GM18511 (cell line): ENCODE data around the gene MYH8.

ENCODE experiments used
- ATAC-seq: cut with Tn5 transposase; IDR thresholded peaks from one replicate; pipeline ENCODE4 v1.9.1; 2021; ENCODE audit warnings: mild to moderate bottlenecking, moderate library complexity; ENCODE audit not compliant: unreplicated experiment

The MYH8 gene

DNA sequence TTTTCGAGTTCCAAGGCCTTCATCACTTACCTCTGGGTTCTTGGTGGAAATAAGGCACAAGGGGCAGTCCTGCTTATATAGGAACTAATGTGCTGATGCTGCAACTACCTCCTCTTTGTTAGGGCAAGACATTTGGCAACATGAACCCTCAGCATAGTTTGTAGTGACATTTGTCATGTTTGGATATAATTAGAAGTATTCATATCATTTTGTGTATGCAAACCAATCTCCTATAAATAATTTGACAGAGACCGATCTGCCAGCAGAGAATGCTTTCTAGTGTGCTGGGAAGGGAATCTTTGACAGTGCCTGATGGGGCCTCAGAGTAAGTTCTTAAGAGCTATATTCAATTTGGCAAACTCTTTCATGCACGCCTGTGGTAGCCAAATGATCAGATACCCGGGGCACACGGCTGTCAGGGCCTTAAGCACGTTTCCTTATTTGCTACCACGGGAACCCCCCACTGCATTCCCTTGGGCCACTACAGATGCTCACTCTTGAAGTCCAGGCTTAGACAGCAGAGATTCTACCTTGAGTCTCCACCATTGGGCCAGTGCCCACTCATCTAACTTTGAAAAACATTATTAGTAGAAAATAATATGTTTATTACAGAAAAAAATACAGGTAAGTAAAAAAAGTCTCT is at the start of gene MYH8:
Gene MYH8, minus strand, starts transcription at position 51 of the 643 bp plus-strand sequence. CDS start 1,723 bp downstream, outside the sequence.
- no peak for ATAC-seq

DNA sequence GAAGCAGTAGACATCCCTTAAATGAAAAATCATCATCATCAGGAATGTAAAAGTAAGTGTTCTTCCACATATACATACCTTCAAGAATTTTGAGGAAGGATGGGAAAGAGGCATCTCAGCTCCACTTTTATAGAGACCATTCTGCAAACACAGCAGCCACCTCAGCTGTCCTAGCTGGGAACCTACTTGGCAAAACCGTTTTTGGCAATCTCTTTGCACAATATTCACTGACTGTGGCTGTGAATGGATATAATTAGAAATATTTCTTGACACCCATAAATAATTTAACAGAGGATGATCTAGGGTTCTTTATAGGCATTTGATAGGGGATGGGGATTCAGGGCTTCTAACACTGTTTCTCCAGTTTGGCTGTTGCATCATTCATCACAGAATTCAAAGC is 47.7 kb upstream of the MYH8 start, which contains the start of gene MYH4:
Gene MYH4, minus strand, starts transcription at position 101 of the 400 bp plus-strand sequence. CDS start 2,814 bp downstream, outside the sequence.
- no peak for ATAC-seq

DNA sequence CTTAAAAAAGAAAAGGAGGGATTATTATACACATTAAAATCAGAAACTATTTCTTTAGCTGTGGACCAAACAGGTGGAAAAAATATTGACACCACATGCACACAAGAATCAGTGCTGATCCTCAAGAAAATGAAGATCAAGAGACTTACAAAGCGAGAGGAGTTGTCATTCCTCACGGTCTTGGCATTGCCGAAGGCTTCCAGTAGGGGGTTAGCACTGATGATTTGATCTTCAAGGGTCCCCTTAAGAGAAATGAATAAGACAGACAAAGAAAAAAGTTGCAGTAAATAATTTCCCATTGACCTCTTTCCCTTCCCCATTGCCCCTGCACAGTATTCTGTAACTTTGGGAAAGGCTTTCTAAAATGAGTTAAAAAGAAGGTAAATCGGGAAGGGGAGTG is 41.7 kb upstream of the MYH8 start:
- ATAC-seq = no peak

DNA sequence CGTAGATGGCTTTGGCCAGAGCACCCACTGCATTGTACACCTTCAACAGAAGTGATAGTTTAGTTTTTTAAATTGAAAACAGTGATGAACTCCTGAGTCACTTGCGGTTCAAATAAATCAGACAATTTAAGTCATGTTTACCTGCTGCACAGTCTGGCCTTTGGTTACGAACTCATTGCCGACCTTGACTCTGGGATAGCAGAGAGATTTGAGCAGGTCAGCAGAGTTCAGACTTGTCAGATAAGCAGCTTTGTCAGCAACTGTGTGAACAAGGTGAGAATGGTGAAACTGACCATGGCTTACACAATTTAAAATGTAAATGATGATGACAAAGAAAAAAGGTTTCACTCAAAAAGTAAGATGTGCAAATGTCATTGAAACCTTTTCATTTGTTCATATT is 38.3 kb upstream of the MYH8 start:
- no peak for ATAC-seq

DNA sequence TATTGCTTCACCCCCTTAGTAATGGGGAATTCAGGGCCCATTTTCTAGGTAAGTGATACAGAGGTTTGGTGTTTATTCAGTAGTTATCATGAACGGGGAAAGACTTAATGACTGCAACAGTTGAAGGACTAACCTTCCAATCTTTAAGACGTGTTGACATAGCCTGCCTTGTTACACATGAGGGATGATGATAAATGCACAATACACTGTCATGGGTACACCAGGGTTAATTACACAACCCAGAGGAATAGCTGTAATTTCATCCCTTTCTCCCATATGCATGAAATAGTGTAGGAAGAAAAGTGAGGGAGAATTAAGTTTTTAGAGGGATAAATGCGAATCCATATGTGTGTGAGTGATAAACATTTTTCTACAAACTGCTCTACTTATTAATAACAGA is 37.0 kb upstream of the MYH8 start:
- no peak for ATAC-seq

DNA sequence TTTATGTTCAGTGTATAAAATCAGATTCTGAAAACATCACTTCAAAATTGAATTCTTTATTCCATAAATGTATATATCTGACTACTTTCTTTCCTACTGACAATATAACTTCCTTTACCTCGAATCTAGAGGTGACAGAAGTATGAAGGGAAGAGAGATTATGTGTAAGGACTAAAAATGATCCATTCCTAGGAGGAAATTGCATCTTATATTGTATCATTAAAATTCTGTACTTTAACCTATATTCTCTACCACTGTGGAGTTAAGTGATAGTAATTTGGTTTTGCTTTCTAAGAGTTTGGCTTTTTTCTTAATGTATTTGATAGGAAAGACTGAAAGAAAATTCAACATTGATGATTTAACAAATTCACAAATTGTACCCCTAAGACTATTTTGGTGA is 36.2 kb upstream of the MYH8 start:
- ATAC-seq = no peak

DNA sequence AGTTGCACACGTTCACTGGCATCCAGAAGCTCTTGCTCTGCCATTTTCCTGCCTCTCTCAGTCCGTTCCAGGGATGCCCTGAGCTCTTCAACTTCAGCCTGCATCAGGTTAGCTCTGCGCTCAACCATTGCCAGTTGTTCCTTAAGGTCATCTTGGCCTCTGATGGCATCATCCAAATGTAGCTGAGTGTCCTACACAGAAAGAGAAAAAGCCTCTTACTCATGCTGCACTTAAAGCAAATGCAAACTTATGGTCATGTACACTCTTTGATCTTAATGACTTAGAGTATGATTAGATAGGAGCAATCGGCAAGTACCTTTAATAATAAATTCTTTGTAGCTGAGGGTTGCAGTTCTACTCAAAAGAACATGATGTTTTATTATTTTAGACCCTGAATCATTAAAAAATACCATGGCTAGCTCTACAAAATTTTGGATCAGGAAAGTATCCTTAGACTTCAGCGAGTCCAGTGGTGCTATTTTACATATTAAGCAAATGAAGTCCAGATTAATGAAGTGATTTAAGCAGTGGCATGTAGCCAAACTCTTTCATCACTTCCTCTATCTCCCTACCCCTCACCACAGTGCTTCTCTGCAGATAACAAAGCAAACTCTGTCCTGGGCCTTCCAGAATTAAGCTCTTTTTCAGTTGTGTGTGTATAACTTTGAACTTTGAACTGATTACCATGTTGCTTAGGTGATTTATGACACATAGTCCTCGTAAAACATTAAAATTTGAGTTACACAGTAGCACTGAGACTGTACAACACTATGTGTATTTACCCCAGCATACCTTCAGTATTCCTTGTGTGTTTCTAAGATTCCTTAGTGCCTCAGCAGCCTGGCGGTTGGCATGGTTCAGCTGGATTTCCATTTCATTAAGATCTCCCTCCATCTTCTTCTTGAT is 25.5 kb upstream of the MYH8 start:
- no peak for ATAC-seq

DNA sequence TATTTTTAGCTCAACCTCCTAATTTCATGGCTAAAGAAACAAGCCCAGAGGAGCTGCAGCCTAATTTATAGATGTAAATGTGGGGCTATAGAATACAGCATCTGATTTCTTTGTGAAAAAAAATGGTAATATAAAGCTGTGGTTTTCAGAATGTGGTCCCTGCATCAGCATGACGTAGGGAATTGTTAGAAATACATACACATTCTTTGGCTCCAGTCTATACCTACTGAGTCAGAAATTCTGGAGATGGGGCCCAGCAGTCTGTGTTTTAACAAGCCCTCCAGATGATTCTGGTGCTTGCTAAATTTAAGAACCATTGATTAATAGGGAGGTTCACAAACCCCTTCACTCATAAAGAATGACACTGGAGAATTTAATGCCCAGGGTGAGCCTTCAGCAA is 18.1 kb upstream of the MYH8 start:
- no peak for ATAC-seq

DNA sequence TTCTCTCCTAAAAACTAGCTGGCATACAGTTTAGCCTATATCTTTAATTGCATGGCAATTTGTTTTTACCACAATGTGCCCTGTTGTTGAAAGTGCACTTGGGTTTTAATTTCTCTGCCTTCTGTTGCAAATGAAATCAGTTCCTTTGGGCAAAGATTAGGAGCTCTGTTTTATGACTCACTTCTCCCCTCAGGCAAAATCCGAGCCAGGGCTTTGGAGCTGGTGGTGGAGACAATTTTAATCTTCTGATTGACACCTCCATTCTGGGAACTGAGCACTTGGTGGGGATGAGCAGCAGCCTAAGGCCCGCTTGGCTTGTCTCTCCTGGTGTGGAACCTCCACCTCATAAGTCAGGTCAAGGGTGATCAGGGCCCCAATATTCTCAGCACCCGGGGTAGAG is 13.3 kb upstream of the MYH8 start:
- ATAC-seq = no peak

DNA sequence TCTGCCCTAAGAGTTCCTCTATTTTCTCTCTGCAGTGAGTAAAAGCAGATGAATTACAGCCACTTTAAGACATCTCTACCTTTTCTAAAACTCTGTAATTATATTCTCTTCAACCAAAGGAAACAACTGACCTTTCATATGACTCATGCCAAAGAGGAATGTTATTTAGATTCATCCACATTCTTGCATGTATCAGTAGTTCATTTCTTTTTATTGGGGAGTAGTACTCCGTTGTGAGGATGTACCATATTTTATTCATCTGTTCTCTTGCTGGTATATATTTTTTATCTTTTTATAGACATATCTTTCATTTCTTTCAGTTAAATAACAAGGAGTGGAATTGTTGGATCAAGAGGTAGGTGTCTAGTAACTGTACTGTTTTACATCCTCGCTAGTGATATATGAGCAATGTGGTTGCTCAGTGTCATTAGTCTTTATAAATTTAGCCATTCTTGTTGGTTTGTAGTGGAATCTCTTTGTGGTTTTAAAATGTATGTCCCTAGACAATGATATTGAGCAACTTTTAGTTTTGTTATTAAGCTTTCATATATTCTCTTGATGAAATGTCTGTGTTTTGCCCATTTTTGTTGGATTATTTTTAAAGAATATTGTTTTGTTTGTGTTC is 7.8 kb upstream of the MYH8 start:
- ATAC-seq = no peak

DNA sequence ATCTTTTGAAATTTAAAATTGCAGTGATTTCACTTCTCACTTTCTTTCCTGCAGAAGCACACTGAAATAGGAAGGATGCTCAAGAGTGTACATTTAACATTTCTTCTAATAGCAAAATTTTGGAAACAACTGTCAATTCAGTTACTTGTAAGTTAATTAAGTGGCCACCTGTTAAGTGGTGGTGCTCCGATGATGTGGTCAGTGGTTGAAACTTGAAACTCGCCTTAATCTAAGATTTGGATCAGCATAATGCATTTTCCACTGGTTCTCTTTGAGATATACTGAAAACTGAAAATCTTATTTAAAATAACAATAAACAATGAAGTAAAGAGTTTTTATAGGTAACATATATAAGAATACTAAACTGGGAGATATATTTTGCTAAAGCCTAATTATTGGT is 7.0 kb upstream of the MYH8 start:
- ATAC-seq = no peak

DNA sequence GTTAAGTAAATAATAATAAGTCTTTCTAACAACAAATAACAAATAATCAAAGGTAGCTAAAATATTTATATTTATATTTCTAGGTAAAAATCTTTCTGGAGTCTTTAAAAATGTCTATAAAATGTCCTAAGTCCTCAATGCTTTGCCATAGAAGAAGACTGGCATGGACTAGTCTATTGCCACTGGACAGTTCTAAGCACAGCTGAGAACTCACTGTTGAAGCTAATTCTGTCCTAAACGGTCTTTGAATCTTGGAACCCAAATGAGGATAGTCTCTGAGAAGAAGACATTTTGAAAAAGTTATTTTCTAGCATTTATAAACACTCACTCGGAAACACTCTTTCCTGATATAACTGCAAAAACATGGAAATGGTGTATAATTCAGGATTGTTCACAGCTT is 539 bp downstream of the MYH8 start:
- ATAC-seq = no peak

DNA sequence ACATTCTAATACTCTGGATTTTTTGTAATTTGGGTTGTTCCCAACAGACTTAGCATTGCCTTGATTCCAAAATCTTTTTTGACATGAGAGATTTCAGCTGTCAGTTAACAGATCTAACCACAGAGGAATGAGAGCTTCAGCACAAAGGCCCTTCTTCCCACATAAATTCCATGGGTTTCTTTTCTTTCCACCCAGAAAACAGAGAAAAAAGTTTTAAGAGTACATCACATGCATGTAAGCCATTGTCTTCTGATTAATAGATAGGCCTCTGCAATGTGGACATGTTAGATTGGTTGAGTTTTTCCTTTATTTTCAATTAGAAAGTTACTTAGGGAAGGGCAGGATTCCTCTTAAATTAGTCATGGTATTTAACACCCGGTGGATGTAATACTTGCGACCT is 939 bp downstream of the MYH8 start:
- ATAC-seq = no peak

DNA sequence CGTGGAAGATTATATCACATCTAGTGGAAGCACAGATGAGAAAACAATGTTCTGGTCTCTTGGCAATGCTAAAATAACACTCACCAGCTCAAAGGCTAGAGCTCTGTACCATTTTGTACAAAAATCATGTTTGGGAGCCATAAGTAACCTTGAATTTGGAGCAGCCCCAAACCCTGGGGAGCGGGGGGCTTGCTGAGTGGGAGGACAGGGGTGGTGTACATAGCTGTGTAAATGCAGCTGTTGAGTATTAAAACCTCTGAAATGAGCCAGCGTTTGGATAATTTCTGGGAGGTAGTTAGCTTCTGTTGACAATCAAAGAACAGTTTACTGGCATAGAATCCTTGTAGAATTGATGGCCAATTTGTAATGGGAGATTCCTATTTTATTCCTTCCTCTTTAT is 4.3 kb downstream of the MYH8 start:
- no peak for ATAC-seq

DNA sequence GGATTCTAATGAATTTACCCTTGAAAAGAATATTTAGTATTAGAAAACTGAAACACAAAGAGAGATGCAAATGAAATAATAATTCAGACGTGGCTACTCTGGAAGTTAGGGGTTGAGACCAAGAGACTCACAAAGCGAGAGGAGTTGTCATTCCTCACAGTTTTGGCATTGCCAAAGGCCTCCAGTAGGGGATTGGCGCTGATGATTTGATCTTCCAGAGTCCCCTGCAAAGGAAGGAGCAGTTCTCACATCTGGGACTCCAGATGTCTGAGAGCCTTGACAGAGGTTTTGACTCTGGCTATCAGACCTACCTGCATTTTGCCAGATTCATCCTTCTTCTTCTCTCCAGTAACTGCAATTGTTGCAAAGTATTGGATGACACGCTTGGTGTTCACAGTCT is 6.6 kb downstream of the MYH8 start:
- no peak for ATAC-seq

DNA sequence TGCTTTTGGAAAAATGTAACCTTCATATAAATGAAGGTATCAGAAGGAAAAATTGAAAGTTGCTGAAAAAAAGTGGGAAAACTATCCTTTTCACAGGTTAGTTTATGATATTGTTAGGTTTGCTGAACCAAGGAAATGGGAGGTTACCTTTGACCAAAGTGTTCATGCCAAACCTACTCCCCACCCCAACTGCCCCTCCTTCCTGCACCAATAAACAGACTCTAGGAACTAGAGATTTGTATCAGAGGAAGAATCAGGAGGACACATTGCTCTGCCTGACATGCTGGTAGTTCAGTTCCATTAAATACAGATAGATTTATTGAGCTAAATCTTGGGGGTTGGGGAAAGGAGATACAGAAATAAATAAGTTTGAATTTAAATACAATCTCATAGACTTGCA is 18.2 kb downstream of the MYH8 start:
- no peak for ATAC-seq

DNA sequence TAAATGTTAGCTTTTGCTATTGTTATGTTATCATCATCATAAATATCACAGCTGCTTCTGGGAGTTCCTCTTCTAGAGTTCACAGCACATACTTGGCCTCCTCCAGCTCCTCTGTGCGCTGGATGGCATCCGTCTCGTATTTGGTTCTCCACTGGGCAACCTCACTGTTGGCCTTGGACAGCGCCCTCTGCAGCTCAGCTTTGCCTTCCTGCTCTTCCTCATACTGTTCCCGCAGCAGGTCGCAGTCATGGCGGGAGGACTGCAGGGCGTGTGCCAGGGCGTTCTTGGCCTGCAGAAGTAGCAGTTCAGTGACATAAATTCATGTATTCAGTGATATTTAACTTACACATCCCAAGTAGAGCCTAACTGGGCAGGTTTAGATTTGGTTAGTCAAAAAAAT is 23.4 kb downstream of the MYH8 start:
- ATAC-seq = no peak

DNA sequence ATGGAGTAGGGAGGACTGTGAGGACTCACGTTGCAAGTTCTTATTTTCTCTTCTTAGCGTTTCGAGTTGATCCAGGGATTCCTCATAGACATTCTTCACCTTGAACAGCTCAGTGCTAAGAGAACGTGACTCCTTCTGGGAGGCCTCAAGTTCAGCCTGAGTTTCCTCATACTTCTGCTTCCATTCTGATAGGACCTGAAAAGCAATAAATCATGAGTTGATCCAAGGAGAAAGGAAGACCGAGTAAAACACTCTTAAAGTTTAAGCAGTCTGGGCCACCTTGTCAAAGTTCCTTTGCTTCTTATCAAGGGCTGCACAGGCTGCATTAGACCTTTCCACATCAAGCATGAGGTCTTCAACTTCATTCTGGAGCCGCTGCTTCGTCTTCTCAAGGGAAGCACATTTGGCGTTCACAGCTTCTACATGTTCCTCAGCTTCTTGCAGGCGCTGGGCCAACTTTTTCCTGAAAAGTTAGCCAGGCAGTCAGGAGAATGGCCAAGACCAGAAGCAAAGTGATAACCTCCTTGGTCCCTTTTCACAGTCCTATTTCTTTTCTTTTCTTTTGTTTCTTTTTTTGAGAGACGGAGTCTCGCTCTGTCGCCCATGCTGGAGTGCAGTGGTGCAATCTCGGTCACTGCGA is 25.1 kb downstream of the MYH8 start:
- no peak for ATAC-seq

DNA sequence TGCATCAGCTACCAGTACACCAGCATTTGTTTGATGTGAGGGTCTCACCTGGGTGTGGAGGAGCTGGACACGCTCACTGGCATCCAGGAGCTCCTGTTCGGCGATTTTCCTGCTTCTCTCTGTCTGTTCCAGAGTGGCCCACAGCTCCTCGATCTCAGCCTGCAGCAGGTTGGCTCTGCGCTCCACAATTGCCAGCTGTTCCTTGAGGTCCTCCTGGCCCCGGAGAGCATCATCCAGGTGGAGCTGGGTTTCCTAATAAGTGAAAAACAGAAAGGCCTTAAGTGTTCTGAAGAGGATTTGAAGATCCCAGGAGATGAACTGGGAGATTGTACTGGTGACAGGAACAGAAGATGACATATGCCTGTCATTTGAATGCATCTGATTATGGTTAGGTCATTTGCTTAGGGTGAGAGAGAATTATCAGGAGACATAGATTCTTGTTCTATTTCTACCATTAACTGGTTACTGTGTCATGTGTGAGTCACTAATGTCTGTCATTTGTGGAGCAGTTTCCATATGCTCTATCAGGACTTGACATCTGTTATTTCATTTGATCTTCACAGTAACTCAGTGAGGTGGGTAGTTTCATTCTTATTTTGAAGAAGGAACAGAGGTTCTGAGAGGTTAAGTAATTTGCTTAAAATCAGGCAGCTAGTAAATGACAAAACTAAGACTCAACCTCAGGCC is 27.4 kb downstream of the MYH8 start:
- no peak for ATAC-seq

DNA sequence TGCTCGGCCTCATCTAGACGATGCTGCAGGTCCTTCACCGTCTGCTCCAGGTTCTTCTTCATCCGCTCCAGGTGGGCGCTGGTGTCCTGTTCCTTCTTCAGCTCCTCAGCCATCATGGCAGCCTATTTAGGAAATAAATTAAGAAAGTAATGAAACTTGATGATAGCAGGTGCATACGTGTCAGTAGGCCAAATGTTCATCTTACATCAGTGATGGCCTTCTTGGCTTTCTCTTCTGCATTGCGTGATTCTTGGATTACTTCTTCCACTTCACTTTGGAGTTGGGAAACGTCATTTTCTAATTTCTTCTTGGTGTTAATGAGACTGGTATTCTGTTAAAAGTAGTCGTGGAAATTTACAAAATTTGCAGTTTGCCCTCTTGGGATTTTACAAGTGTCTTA is 28.9 kb downstream of the MYH8 start:
- no peak for ATAC-seq

DNA sequence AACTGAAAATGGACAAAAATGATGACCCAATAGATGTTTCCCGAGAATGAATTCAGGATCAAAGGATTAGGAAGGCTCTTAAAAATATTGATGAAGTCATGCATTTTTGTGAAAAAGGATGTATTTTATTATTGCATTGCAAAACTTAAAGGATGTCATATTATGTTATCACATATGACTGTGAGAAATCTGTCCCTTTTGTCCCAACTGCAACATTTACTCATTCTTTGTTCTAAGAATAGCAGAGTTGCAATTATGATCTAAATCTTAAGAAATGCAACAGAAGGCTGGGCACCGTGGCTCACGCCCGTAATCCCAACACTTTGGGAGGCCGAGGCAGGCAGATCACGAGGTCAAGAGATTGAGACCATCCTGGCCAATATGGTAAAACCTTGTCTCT is 35.9 kb downstream of the MYH8 start:
- no peak for ATAC-seq
